GM12878 (cell line): ENCODE measurements around the gene RNASE12. TPM values are rescaled to one million over a fixed set of nuclear protein-coding genes. Genes with fewer than 3 reads are reported as not detected.

Experiments used
- CTCF ChIP-seq, 3 experiments: IDR thresholded peaks in 2 of 3; conservative IDR thresholded peaks in 1 of 3; 2 replicates each; pipeline ENCODE4 v1.5.1; 2011; ENCODE audit warnings: low read depth in 3 of 3, low read length in 3 of 3, mild to moderate bottlenecking in 3 of 3, control low read depth in 2 of 3, moderate library complexity in 2 of 3, inconsistent platforms in 1 of 3, mixed read lengths in 1 of 3; ENCODE audit not compliant: control insufficient read depth in 2 of 3, insufficient read depth in 1 of 3; ENCODE audit errors: extremely low read depth in 1 of 3
- JUNB ChIP-seq: IDR thresholded peaks from 2 replicates; pipeline ENCODE4 v1.6.1; 2016; ENCODE audit warnings: antibody characterized with exemption, mild to moderate bottlenecking
- RCOR1 ChIP-seq: conservative IDR thresholded peaks from 2 replicates; pipeline ENCODE4 v1.6.1; 2012; ENCODE audit warnings: low read depth, low read length, improper control_type of control experiment
- WRNIP1 ChIP-seq: IDR thresholded peaks from 2 replicates; pipeline ENCODE4 v1.6.1; 2011; ENCODE audit warnings: low read depth, low read length, improper control_type of control experiment, borderline replicate concordance
- ZBED1 ChIP-seq: IDR thresholded peaks from 2 replicates; pipeline ENCODE4 v1.6.1; 2016; ENCODE audit warnings: borderline replicate concordance
- ZZZ3 ChIP-seq: IDR thresholded peaks from 2 replicates; pipeline ENCODE4 v1.6.1; 2011; ENCODE audit warnings: low read depth; ENCODE audit not compliant: control insufficient read depth, insufficient read length
- polyA plus RNA-seq, 11 experiments: library from polyadenylated mRNA; depleted of rRNA in 4 of 11; unstranded in 6 of 11; stranded (reverse) in 5 of 11; fragments of >200 nt; fragmentation: Nextera tagmentation in 4 of 11; fragmentation: Illumina TruSeq in 1 of 11; extraction: Ambion mirVana in 4 of 11; extraction: Trizol in 1 of 11; gene quantifications; 1 replicate in 1 of 11; 2 replicates in 10 of 11; pipeline versions ENCODE4 v1.2.1 to v1.2.3, GENCODE V29; 2011 to 2016; ENCODE audit warnings: inconsistent platforms in 2 of 11, missing spikeins in 2 of 11, low read depth in 1 of 11
- total RNA-seq, 4 experiments: library from RNA; depleted of rRNA in 3 of 4; stranded (reverse); fragments of >200 nt in 3 of 4; fragmentation: Illumina TruSeq in 1 of 4; extraction: Trizol in 1 of 4; gene quantifications; 2 replicates each; pipeline versions ENCODE4 v1.2.1 to v1.2.3, GENCODE V29; 2013 to 2021
- TF ChIP-seq, protein P1 (sequence below): IDR thresholded peaks from 2 replicates; pipeline ENCODE4 v1.6.1; 2012; ENCODE audit warnings: improper control_type of control experiment, low read depth, low read length; ENCODE audit not compliant: insufficient replicate concordance

Gene RNASE12
- total and polyA plus RNA-seq, 10 of the 15 experiments (the other 5 are each of a cell fraction or from before 2014, with no cell fraction given) = not detected

GRCh38 chr14:20615996-20616395 lies 24.8 kb upstream of the RNASE12 start (continued):
- TF ChIP-seq, protein P1, sequence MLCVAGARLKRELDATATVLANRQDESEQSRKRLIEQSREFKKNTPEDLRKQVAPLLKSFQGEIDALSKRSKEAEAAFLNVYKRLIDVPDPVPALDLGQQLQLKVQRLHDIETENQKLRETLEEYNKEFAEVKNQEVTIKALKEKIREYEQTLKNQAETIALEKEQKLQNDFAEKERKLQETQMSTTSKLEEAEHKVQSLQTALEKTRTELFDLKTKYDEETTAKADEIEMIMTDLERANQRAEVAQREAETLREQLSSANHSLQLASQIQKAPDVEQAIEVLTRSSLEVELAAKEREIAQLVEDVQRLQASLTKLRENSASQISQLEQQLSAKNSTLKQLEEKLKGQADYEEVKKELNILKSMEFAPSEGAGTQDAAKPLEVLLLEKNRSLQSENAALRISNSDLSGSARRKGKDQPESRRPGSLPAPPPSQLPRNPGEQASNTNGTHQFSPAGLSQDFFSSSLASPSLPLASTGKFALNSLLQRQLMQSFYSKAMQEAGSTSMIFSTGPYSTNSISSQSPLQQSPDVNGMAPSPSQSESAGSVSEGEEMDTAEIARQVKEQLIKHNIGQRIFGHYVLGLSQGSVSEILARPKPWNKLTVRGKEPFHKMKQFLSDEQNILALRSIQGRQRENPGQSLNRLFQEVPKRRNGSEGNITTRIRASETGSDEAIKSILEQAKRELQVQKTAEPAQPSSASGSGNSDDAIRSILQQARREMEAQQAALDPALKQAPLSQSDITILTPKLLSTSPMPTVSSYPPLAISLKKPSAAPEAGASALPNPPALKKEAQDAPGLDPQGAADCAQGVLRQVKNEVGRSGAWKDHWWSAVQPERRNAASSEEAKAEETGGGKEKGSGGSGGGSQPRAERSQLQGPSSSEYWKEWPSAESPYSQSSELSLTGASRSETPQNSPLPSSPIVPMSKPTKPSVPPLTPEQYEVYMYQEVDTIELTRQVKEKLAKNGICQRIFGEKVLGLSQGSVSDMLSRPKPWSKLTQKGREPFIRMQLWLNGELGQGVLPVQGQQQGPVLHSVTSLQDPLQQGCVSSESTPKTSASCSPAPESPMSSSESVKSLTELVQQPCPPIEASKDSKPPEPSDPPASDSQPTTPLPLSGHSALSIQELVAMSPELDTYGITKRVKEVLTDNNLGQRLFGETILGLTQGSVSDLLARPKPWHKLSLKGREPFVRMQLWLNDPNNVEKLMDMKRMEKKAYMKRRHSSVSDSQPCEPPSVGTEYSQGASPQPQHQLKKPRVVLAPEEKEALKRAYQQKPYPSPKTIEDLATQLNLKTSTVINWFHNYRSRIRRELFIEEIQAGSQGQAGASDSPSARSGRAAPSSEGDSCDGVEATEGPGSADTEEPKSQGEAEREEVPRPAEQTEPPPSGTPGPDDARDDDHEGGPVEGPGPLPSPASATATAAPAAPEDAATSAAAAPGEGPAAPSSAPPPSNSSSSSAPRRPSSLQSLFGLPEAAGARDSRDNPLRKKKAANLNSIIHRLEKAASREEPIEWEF = no peak
- TF ChIP-seq ZZZ3 (no peak), JUNB (no peak), CTCF (IDR thresholded peaks at IDR 0.05 in 2 of 3, conservative IDR thresholded peaks at IDR 0.05 in 1 of 3; ENCODE audit: control insufficient read depth in 2 of 3, extremely low read depth in 1 of 3, insufficient read depth in 1 of 3, low read depth in 3 of 3, low read length in 3 of 3) (no peak), RCOR1 (no peak), WRNIP1 (no peak), ZBED1 (no peak)
